GM18499 (cell line): Measurements from ENCODE around the gene SELENOP.

ENCODE experiments used
- ATAC-seq: cut with Tn5 transposase; IDR thresholded peaks from one replicate; pipeline ENCODE4 v1.9.1; 2021; ENCODE audit warnings: moderate number of reproducible peaks; ENCODE audit not compliant: insufficient read depth, unreplicated experiment

SELENOP gene

DNA sequence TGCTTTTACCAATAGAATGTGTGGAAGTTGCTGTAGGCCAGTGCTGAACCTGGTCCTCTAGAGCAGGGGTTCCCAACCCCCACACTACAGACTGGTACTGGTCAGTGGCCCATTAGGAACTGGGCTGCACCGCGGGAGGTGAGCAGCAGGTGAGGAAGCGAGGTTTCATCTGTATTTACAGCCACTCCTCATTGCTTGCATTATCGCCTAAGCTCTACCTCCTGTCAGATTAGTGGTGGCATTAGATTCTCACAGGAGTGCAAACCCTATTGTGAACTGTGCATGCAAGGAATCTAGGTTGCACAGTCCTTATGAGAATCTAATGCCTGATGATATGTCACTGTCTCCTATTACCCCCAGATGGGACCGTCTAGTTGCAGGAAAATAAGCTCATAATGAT is 61.2 kb downstream of the SELENOP start:
- ATAC-seq, result no peak
